GM20431 (cell line): Measurements from ENCODE around the gene FLNA.
"Not testable (repeated sequence)": the region's sequence is repeated elsewhere in the genome, so short reads cannot be mapped to it uniquely, and the experiment has no call there.

Experiments
- in situ Hi-C: fragments of 300-500 bp; cut with MseI, MboI; formaldehyde crosslinking; loops from one replicate; pipeline ENCODE4 v1.15.0; 2020; ENCODE audit warnings: low sequenced_read_pairs; ENCODE audit not compliant: unreplicated experiment

The FLNA gene

GRCh38 chrX:154349359-154349935 is 25.0 kb downstream of the FLNA start:
- in situ Hi-C loops, result no loop called here

- in situ Hi-C loops, result no loop called here
Measured at GRCh38 chrX:154348646-154349358, 25.6 kb downstream of the FLNA start.

- in situ Hi-C loops, result no loop called here
Measured at GRCh38 chrX:154348114-154348531, 26.3 kb downstream of the FLNA start.

GRCh38 chrX:154343620-154344019 is 30.8 kb downstream of the FLNA start:
- in situ Hi-C loops, result not testable (repeated sequence)

- in situ Hi-C loops, result not testable (repeated sequence)
Measured at GRCh38 chrX:154343063-154343462, 31.4 kb downstream of the FLNA start.

- in situ Hi-C loops, result not testable (repeated sequence)
Measured at GRCh38 chrX:154341399-154342298, 32.8 kb downstream of the FLNA start.

- in situ Hi-C loops, result no loop called here
Measured at GRCh38 chrX:154334496-154334895, 39.9 kb downstream of the FLNA start.

- in situ Hi-C loops, result no loop called here
Measured at GRCh38 chrX:154333837-154334271, 40.6 kb downstream of the FLNA start.

- in situ Hi-C loops, result no loop called here
Measured at GRCh38 chrX:154333116-154333515, 41.3 kb downstream of the FLNA start.

GRCh38 chrX:154332561-154332960 is 41.9 kb downstream of the FLNA start:
- in situ Hi-C loops, result no loop called here

GRCh38 chrX:154329294-154329693 is 45.1 kb downstream of the FLNA start:
- in situ Hi-C loops, result no loop called here

- in situ Hi-C loops, result no loop called here
Measured at GRCh38 chrX:154328646-154329045, 45.8 kb downstream of the FLNA start.

- in situ Hi-C loops, result no loop called here
Measured at GRCh38 chrX:154327038-154327820, 47.2 kb downstream of the FLNA start.

- in situ Hi-C loops, result no loop called here
Measured at GRCh38 chrX:154325541-154325940, 48.9 kb downstream of the FLNA start.

- in situ Hi-C loops, result no loop called here
Measured at GRCh38 chrX:154323537-154323936, 50.9 kb downstream of the FLNA start.

- in situ Hi-C loops, result no loop called here
Measured at GRCh38 chrX:154322890-154323289, 51.5 kb downstream of the FLNA start.

GRCh38 chrX:154321594-154321993 is 52.8 kb downstream of the FLNA start:
- in situ Hi-C loops, result no loop called here

GRCh38 chrX:154321152-154321551 is 53.3 kb downstream of the FLNA start:
- in situ Hi-C loops, result no loop called here

GRCh38 chrX:154320406-154320805 is 54.0 kb downstream of the FLNA start:
- in situ Hi-C loops, result no loop called here

- in situ Hi-C loops, result no loop called here
Measured at GRCh38 chrX:154317391-154317995, 56.9 kb downstream of the FLNA start.
